Measurements from ENCODE around the gene FBLN2.

Gene FBLN2

DNA sequence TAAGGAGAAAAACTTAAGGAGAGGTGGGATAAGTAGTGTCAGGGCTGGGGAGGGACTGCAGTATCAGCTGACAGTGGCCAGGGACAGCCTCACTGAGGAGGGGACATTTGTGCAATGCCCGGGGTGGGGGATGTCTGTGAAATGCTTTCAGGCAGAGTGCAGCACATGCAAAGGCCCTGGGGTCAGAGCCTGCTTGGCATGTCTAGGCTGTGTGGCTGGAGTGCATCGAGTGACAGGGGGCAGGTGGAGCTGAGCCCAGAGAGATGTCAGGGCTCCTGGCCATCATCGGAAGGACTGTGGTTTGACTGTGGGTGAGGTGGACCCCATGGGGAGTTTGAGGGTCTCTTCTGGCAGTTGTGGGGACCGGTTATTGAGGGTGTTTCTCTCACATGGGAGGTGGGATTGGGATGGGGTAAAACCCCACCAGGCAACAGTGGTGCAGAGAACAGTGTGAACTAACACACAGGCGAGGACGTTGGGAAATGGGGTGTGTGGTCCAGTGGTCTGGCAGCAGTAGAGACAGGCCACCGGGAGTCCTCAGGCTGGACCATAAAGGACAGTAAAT is 61.2 kb downstream of the FBLN2 start:
- no peak for DNase-seq

DNA sequence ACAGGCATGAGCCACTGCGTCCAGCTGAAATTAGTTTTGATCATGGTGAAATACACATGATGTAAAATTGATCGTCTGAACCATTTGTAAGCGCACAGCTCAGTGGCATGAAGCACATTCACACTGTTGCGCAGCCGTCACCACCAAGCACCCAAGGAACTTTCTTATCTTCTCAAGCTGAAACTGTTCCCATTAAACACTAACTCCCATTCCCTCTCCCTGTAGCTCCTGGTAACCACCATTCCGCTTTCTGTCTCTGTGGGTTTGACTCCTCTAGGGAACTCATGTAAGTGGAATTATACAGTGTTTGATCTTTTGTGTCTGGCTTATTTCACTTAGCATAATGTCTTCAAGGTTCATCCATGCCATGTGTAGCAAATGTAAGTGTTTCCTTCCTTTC is 62.3 kb downstream of the FBLN2 start:
- DNase-seq = no peak

DNA sequence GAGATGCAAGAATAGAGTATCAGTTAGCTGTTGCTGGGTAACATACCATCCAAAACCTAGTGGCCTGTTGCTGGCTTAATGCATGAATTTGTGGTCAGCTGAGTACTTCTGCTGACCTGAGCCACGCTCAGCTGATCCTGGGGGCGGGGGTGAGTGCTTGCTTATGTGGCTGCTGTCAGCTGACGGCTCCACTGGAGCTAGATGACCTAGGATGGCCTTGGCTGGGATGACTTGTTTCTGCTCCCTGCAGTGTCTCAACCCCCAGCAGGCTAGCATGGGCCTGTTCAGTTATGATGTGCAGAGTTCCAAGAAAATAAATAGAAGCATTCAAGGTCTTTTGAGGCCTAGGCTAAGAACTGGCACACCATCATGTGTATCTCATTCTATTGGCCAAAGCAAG is 63.9 kb downstream of the FBLN2 start:
- DNase-seq = no peak

DNA sequence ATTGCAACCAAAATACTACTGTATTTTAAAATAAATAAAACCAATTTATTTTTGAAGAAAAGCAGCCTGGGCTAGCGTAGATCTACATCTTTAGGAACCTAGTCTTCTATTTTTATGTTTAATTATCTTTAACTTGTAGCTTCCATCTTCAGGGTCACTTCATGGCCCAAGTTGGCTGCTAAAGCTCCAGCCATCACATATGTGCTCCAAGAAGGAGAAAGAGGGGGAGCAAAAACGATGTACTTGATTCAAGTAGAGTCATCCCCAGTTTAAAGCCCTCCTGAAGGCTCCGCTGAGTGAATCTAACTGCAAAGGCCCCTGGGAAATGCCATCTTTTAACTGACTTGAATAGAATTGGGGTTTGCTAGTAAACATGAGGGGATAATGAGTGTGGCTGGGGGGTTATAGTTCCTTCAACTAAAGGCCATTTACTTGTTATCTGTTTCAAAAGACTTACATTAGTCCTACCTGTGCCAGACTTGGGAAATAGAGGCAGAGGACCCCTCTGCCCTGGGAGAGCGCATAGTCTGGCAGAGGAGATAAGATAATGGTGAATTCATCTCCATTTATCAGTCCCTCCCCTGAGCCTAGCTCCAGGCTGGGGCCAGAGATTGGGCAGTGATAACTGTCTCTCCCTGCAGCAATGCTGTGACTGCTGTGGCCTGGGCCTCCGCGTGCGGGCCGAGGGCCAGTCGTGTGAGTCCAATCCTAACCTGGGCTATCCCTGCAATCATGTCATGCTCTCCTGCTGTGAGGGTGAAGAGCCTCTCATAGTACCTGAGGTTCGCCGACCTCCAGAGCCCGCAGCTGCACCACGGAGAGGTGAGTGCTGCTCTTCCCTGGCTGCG is 64.6 kb downstream of the FBLN2 start:
- DNase-seq = no peak

DNA sequence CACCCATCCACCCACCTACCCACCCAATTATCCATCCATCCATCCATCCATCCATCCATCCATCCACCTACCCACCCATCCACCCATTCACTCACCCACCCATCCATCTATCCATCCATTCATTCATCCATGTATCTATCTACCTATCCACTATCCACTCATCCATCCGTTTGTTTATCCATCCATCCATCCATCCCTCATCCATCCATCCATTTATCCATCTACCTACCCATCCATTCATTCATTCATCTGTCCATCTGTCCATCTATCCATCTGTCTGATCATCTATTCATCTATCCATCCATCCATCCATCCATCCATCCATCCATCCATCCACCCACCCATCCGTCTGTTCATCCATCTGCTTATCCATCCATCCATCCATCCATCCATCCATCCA is 65.7 kb downstream of the FBLN2 start:
- DNase-seq = no peak

DNA sequence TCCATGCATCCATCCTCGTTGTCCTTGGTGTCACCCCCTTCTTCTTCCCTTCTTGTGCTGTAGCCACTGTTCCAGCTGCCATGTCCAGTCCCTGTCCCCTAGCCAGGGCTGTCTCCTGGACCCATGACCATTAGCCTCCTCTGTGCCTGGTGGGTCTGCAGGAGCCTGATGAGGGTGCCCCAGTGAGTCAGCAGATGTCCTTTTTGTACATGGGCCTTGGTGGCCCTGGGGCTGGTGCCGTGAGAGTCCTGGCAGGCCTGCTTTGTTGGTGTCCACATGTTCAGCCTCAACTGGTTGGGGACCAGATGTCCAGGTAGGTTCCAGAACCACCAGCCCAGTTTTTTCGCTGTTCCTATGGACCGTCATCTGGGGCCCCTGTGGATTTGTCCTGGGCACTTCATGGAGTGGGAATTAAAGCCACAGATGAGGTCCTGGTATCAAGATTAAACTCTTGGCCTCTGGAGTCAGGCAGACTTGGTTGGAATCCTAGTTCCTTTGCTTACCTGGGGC is 66.1 kb downstream of the FBLN2 start:
- DNase-seq = no peak

DNA sequence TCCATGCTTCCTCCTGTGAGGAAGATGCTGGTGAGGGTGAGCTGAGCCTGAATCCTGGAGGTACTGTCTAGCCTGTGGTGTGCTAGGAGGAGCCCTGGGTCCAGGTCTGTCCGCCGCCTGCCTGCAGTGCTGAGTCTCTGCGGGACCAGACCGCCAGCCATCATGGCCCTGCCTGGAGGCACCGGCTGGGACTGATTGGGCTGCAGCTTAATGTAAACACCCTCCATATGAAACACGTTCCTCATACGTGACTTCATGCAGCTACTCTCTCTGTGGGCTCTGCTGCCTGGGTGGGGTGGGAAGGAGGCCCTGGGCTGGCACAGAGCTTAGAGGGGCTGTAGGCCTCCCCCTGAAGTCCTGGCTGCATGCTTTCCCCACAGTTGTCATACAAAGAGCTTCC is 67.4 kb downstream of the FBLN2 start:
- no peak for DNase-seq

DNA sequence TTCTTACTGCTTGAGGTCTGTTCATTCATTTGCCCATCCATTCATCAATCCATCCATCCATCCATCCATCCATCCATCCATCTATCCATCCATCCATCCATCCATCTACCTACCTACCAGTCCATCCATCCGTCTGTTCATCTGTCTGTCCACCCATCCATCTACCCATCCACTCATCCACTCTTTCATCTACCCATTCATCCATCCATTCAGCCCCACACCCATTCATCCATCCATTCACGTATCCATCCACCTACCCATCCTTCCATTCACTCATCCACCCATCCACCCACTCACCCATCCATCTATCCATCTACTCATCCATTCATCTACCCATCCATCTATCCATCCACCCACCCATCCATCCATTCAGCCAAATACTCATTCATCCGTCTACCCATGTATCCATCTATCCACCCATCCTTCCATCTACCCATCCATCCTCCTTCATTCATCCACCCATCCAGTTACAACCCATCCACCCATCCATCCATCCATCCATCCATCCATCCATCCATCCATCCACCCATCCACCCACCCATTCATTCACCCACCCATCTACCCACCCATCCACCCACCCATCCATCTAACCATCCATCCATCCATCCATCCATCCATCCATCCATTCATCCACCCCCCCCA is 68.3 kb downstream of the FBLN2 start:
- no peak for DNase-seq

DNA sequence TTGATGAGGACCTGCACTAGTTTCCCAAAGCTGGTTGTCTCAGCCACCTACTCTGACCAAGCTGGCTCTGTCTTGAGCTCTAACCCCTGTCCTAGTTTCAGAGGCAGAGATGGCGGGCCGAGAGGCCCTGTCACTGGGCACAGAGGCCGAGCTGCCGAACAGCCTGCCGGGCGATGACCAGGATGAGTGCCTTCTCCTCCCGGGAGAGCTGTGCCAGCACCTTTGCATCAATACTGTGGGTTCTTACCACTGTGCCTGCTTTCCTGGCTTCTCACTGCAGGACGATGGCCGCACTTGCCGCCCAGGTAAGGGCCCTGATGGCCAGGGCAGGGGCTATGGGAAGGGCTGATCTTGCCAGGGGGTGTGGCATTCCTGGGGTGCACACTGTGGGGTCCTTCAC is 69.1 kb downstream of the FBLN2 start:
- DNase-seq = no peak

DNA sequence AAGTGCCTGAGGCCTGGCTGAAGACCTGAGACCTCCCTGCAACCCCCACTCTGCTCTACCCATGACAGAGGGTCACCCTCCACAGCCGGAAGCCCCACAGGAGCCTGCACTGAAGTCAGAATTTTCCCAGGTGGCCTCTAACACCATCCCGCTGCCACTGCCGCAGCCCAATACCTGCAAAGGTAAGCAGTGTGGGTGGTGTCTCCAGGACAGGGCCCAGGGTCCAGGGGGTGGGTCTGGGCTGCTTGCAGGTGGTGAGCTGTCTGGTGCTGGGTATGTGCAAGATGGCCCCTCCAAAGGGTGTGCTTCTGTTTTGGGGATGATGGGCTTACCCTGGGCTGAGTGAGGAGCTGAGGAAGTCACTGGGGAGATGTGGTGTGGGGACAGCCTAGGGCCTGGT is 69.9 kb downstream of the FBLN2 start:
- no peak for DNase-seq

DNA sequence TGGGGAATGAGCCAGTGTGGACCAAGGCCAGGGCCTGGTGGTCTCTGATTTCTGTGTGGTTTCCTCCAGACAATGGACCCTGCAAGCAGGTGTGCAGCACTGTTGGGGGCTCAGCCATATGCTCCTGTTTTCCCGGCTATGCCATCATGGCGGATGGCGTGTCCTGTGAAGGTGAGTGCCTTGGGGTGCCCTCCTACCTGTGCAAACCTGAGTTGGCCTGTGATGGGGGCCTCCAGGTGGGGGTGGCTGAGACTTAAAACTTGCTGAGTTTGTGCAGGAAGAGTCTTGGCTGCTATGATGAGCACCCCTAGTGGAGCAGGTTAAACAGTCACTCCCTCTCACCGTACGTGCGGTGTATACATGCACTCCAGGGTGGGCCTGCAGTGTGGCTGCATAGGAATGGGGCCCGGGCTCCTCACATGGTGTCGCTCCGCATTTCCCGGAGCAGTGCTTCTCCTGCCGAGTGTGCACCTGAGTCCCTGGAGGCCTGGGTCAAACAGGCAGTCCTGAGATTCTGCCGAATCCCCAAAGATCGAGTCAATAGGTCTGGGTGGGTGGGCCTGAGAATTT is 70.8 kb downstream of the FBLN2 start:
- DNase-seq = no peak

DNA sequence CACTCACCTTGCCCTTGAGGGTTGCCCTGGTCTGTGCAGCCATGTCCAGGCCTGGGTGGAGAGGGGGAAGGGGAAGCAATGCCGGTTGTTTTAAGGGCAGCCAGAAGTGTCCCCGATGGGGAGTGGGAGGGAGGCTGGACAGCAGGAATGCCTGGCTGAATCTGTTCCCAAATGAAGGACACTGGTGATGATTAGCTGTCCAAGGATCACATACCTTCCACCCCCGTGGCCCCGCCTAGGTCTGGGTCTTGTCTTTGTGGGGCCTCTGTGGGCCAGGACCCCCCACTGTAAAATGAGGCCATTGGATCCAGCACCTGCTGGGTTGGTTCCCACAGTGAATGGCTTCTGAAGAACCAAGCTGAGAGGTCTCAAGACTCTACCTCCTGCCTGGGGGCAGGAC is 71.4 kb downstream of the FBLN2 start:
- DNase-seq = no peak

DNA sequence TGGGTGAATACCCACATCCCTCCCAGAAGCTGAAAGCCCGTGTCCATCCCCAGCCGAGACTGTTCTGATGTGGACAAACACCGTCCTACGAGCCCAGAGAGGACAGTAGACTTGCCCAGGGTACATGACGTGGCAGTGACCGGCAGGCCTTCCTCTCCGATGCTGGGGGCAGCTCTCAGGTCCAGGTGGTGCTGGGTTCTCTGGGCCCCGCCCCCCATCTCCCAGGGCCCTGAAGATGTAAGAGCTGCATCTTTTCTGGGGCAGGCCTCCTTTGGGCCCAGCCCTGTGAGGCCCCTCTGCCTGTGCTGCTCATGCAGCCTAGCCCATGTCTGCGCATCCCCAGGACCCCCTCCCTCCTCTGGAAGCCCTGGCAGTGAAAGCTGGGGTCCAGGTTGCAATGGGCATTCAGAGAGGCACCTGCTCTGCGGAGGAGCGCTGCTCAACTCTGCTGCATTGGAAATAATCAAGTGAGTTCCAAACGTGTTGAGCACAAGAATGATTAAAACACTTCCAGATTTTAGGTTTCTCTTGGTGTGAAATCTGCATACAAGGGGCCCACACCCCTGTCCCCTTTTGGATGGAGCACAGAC is 71.9 kb downstream of the FBLN2 start:
- DNase-seq = no peak

DNA sequence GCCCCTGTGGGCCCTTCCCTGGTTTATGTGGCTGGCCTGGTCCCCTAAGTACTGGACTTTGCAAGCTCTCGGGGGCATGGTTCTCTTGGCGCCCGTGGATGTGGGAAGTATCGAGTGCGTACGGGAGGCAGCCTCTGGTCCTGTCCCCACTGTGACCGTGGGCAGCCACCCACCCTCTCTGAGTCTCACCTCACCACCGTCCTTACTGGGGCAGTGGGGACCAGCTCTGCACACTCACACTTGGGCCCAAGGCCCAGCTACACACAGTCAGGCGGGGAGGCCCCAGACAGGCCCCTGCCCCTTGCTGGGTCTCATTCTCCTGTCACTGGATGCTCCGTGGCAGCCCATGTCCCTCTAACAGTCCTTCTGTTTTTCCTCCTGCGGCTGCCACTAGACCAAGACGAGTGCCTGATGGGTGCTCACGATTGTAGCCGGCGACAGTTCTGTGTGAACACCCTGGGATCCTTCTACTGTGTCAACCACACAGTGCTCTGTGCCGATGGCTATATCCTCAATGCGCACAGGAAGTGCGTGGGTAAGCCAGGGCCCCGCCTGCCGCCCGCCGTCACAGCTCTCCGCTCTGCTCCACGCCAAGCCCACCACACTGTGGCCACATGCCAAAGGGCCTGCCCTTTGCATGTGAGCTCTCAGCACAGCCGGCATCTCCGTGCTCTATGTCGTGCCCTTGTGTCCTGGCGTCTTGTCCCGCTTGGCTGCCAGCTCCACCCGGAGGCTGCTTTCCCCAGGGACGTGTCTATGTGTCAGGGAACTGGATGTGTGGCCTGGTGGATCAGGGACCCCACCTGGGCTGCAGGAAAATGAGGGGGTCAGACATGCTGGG is 72.7 kb downstream of the FBLN2 start:
- no peak for DNase-seq

DNA sequence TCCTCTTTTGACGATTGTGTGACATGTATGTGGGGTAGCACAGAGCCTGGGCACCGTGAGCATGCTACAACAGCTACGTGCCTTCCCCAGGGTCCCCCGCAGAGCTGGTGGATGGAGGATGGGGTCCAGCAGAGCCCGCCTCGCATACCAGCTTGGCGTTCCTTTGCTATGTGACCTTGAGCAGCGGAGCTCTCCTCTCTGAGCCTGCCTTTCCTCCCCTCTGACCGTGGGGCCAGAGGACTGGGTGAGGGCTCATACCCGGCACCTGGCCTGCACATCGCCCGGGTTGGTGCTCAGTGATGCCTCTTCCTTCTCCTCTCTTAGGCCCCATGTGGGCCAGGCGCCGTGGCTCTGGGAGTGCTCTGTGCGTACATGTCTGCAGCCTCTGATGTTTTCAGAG is 73.4 kb downstream of the FBLN2 start:
- no peak for DNase-seq

DNA sequence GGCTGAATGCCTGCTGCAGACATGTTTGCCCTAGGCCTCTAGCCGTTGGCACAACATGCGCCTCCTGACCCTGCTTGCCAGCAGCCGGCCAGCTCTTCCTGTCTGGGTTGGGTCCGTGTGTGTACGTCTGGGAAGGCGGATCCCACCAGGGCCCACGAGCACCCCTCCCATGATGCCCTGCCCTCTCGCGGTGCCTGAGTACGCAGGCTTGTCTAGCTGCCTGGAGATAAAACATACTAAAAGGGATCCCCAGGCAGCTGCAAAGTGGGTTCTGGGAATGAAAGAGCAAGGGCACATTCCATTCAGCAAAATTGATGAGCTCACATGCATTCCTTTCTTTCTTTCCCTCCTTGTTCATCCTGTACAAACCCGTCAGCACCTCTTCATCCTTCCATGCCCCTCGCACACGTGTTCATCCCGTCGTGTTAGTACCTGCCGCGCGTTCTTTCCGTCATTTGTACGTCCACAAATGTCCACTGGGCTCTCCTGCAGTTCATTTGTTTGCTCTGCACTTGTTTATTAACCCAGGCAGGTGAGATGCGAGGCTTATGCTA is 74.3 kb downstream of the FBLN2 start:
- no peak for DNase-seq

DNA sequence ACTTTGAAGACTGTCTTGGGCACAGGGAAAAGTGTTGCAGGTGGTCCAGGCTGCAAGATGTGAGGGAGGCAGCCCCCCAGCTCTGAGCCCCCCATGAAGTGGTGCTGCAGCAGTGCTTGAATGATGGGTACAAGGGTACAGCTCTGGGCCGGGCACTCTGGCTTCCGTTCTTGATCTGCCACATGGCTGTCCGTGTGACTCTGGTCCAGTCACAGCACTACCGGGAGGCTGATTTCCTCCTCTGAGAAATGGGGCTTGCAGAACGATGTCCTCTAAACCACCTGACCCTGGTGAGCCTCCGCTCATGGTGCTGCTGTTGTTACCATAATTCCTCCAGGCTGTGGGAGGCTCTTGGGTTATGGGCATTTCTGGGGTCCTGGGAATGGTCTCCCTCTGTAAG is 75.1 kb downstream of the FBLN2 start:
- DNase-seq = no peak

DNA sequence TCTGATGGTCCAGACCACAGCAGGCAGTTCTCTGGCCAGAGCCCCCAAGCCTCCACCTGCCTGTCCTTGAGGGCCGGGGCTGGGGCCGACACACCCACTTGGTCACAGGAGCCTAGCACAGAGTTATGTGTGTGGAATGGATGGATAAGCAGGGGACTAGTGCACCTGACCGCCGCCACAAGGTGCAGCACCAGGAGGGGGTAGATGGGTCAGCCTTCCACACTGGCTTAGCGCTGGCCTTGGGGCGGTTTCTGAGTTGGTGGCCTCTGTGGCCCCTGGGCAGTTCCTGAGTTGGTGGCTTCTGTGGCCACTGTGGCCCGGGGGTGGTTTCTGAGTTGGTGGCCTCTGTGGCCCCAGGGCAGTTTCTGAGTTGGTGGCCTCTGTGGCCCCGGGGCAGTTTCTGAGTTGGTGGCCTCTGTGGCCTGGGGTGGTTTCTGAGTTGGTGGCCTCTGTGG is 75.8 kb downstream of the FBLN2 start:
- DNase-seq = no peak

DNA sequence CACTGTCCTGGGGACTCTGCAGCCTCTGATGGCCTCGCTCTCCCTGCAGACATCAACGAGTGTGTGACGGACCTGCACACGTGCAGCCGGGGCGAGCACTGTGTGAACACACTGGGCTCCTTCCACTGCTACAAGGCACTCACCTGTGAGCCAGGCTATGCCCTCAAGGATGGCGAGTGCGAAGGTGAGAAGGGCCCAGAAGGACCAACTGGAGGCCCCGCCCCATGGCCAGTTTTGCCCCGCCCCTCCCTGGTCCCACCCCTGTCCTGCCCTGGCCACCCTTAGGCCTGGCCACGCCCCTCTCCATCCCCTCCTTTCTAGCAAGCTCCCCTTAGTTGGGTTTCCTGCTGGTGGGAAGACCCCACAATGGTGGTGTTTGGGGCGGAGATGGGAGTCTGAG is 77.5 kb downstream of the FBLN2 start:
- DNase-seq = no peak

DNA sequence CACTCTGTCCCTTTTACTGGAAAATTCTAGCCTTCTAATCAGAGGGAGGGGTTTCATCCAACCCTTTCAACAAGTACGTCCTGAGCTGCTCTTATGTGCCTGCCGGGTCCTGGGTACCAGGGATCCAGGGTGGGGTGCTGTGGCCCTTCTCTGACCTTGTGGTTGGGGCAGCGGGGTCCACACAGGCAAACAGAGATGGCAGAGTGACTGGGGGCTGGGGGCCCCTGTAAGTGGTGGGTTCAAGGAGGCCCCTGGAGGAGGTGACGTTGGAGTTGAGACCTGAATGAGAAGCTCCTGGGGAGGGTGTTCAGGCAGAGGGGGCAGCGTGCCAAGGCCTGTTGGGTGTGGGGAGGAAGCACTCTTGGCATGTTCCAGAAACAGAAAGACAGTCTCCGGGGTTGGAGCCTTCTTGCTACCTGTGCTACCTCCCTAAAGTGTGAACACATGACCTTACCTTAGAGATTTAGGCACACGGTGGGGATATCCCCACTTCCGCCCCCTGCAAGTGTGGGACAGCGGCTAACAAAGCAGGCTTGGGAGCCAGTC is 78.1 kb downstream of the FBLN2 start:
- no peak for DNase-seq

DNA sequence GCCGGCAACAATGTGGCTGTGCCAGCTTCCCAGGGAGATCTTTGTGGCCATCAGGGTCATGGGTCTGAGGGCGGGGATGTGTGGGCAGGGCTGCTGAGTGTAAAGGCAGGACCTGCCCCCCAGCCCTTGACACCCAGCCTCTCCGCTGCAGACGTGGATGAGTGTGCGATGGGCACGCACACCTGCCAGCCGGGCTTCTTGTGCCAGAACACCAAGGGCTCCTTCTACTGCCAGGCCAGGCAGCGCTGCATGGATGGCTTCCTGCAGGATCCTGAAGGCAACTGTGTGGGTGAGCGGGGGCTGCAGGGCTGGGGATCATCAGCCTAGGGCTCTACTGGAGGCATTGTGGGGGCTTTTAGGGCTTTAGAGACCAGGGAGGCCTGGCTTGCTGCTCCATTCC is 78.8 kb downstream of the FBLN2 start:
- no peak for DNase-seq

DNA sequence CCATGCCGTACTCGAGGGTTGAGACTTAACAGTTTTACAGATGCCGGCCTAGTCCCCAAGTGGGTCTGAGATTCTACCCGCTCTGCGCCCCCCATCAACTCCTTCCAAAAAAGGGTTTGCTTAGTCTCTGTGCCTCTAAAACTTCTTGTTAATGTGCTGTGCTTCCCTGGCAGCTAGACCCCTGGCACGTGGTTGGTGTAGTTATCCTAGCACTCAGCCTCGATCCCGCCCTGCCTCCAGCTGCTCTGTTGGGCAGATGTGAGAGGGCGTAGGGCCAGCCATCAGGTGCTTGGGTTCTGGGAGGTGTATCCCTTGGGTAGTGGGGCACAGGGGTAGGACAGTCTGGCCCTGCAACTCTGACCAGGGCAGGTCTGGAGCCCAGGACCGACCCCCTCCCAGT is 79.5 kb downstream of the FBLN2 start:
- DNase-seq = no peak

Measured in KG1 (cell line).